NCI-H2227 (cell line): Measurements from ENCODE around the gene MYH13.

ENCODE experiments used
- DNase-seq: peaks from one replicate; lab custom pipeline; 2025; ENCODE audit not compliant: unreplicated experiment; lab: John Stamatoyannopoulos, UW

Gene MYH13

GRCh38 chr17:10262451-10262850, 110.4 kb downstream of the MYH13 start:
- DNase-seq = no peak

- DNase-seq = no peak
Measured at GRCh38 chr17:10261098-10261497, 111.7 kb downstream of the MYH13 start.

GRCh38 chr17:10251212-10251948, 121.4 kb downstream of the MYH13 start:
- no peak for DNase-seq
